GM18867 (cell line): ENCODE results near the gene ATF7IP2.
"Not testable (repeated sequence)": the region's sequence is repeated elsewhere in the genome, so short reads cannot be mapped to it uniquely, and the experiment has no call there.

ENCODE experiments used
- ATAC-seq: cut with Tn5 transposase; IDR thresholded peaks from one replicate; pipeline ENCODE4 v1.9.1; 2021; ENCODE audit warnings: mild to moderate bottlenecking, moderate library complexity; ENCODE audit not compliant: unreplicated experiment

Gene ATF7IP2

GRCh38 chr16:10441726-10442125, 55.9 kb downstream of the ATF7IP2 start:
- no peak for ATAC-seq

- ATAC-seq, result no peak
These were observed 61.4 kb downstream of the ATF7IP2 start for GRCh38 chr16:10447289-10447688.

GRCh38 chr16:10452208-10453158, 66.6 kb downstream of the ATF7IP2 start:
- ATAC-seq, result not testable (repeated sequence)

- no peak for ATAC-seq
These were observed 67.3 kb downstream of the ATF7IP2 start for GRCh38 chr16:10453159-10453510.

GRCh38 chr16:10465821-10466220, 80.0 kb downstream of the ATF7IP2 start:
- no peak for ATAC-seq

- no peak for ATAC-seq
These were observed 80.5 kb downstream of the ATF7IP2 start for GRCh38 chr16:10466313-10466712.

GRCh38 chr16:10466861-10467260, 81.0 kb downstream of the ATF7IP2 start:
- ATAC-seq, result no peak

- ATAC-seq, result not testable (repeated sequence)
These were observed 90.8 kb downstream of the ATF7IP2 start for GRCh38 chr16:10476636-10477035.

- no peak for ATAC-seq
These were observed 94.3 kb downstream of the ATF7IP2 start for GRCh38 chr16:10480151-10480550.

- ATAC-seq, result no peak
These were observed 99.3 kb downstream of the ATF7IP2 start for GRCh38 chr16:10485159-10485558.

GRCh38 chr16:10485698-10486382, 100.0 kb downstream of the ATF7IP2 start:
- no peak for ATAC-seq

GRCh38 chr16:10490141-10490540, 104.3 kb downstream of the ATF7IP2 start:
- no peak for ATAC-seq

GRCh38 chr16:10493276-10493675, 107.4 kb downstream of the ATF7IP2 start:
- ATAC-seq, result no peak

- no peak for ATAC-seq
These were observed 108.6 kb downstream of the ATF7IP2 start for GRCh38 chr16:10494343-10495030.

GRCh38 chr16:10495031-10495345, 109.1 kb downstream of the ATF7IP2 start:
- ATAC-seq, result no peak

- ATAC-seq, result no peak
These were observed 111.6 kb downstream of the ATF7IP2 start for GRCh38 chr16:10497132-10498101.

GRCh38 chr16:10500582-10500981, 114.7 kb downstream of the ATF7IP2 start:
- ATAC-seq, result no peak

- no peak for ATAC-seq
These were observed 115.3 kb downstream of the ATF7IP2 start for GRCh38 chr16:10501016-10501607.

GRCh38 chr16:10502776-10503175, 116.9 kb downstream of the ATF7IP2 start:
- no peak for ATAC-seq

GRCh38 chr16:10504404-10504885, 118.6 kb downstream of the ATF7IP2 start:
- no peak for ATAC-seq
